Astrocyte of the cerebellum (primary cell): ENCODE results near the gene LMTK2.

Experiments used
- DNase-seq: peaks from one replicate; pipeline ENCODE4 v3.0.0-alpha.2; 2011; ENCODE audit warnings: low read depth
- H3K4me3 ChIP-seq: 2 replicates; pipeline ENCODE4 v1.5.1; 2011; ENCODE audit warnings: mild to moderate bottlenecking, low read depth, low read length, moderate library complexity
- CTCF ChIP-seq: IDR thresholded peaks from 2 replicates; pipeline ENCODE4 v1.5.1; 2012; ENCODE audit warnings: low read length, low read depth, moderate library complexity, mild to moderate bottlenecking; ENCODE audit errors: missing control alignments
- in situ Hi-C: cut with HindIII; loops from 2 replicates; pipeline ENCODE4 v1.10.0; 2017; ENCODE audit warnings: low sequenced_read_pairs

Gene LMTK2

GRCh38 chr7:98133621-98134303 is 27.1 kb downstream of the LMTK2 start:
- no peak for DNase-seq
- no peak for TF ChIP-seq CTCF
- in situ Hi-C loops: no loop called here
- no peak overlapping the region for H3K4me3 ChIP-seq

GRCh38 chr7:98134420-98135228 is 28.0 kb downstream of the LMTK2 start:
- H3K4me3 ChIP-seq: no peak overlapping the region
- no peak for DNase-seq
- TF ChIP-seq CTCF: no peak
- in situ Hi-C loops: no loop called here

GRCh38 chr7:98135984-98136383 is 29.3 kb downstream of the LMTK2 start:
- no peak for DNase-seq
- in situ Hi-C loops: no loop called here
- TF ChIP-seq CTCF: no peak
- H3K4me3 ChIP-seq: no peak overlapping the region

- in situ Hi-C loops: no loop called here
- H3K4me3 ChIP-seq: no peak overlapping the region
- no peak for TF ChIP-seq CTCF
Observed at GRCh38 chr7:98136423-98136822, 29.8 kb downstream of the LMTK2 start.

GRCh38 chr7:98137134-98137825 is 30.6 kb downstream of the LMTK2 start:
- DNase-seq: no peak
- in situ Hi-C loops: no loop called here
- H3K4me3 ChIP-seq: no peak overlapping the region
- TF ChIP-seq CTCF: no peak

More at GRCh38 chr7:98136423-98136822, 29.8 kb downstream of the LMTK2 start:
- no peak for DNase-seq

- in situ Hi-C loops: no loop called here
- no peak for TF ChIP-seq CTCF
- H3K4me3 ChIP-seq: no peak overlapping the region
- DNase-seq: no peak
Observed at GRCh38 chr7:98137826-98138151, 31.1 kb downstream of the LMTK2 start.
